HG03139 (cell line): Measurements from ENCODE around the gene PCSK5.

Experiments
- ATAC-seq: cut with Tn5 transposase; IDR thresholded peaks from one replicate; pipeline ENCODE4 v1.9.1; 2021; ENCODE audit not compliant: unreplicated experiment

PCSK5 gene

DNA sequence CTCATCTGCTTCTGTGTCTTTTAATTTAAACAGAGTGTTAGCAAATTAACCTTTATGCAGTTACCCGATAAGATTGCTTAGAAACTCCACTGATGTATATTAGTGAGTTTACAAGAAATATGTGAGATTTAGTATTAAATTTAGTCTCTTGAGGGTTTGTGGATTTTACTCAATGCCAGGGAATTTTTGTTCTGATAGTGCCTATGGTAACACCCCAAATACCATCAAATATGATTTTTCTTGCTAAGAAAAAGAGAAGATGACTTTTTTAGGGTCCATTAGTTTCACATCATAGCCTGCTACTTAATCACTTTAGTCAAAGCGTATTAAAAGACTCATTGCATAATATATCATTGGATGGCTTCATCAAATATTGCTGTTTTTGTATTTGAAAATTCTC lies 224.9 kb downstream of the PCSK5 start:
- ATAC-seq = no peak

DNA sequence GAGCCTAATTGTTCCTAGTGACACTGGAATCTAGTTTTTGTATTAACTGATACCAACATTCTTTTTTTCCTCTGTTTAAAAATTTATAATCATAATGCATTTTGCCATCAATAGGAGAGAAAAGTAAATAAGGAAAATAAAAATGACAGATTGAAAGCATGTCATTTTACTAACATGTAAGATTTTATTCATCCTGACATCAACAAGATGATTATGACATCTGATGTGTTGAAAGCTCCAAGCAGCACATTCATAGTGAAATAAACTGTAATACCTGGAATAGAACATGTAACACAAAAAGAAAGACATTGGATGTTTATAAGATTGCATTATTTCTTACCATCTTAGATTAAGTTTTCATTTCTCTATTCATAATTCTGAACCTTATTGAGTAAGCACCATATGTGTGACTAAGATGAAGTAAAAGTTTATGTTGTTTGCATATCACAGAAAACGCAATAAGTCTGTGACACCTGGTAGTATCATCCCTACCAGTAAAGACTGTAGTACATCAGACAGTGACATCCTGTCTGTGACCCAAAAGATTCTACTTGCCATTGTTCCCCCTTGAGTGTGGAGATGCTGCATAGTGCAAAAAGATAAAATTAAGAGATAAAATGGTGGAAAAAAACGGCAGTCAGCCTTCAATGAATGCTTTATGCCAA lies 225.6 kb downstream of the PCSK5 start:
- ATAC-seq = no peak

DNA sequence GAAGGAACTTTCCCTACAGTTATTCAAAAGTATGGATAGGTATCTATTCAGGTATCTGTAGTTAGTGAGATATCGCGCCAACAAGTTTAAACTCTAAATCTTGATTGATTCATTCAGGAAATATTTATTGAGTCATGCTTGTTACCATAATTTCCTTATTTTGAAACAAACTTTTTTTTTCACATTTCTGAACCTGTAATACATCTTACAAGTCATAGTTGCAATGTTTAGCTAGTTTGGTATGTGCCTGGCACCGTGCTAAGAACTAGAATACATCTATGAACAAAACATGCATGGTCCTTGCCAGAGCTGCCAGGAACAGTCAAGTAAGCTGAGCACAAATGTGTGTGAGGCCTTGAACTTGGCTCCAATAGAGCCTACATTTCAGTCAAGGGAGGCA lies 226.4 kb downstream of the PCSK5 start:
- no peak for ATAC-seq

DNA sequence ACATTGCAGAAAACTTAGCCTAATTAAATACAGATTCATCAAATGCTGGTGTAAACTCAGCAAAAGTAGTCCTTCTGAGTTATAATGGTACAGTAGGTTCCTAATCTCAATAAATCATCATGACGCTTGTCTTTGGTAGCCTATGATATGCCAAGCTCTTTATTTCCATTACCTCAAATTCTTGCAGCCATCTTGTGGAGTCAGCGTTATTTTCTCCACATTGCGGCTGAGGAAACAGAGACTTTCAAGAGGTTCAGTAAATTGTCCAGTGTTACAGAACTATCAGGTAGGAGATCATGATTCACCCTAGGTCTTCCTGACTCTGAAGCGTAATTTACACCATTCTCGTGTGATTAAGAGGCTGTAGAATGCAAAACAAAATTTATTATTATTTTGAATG lies 237.2 kb downstream of the PCSK5 start:
- no peak for ATAC-seq

DNA sequence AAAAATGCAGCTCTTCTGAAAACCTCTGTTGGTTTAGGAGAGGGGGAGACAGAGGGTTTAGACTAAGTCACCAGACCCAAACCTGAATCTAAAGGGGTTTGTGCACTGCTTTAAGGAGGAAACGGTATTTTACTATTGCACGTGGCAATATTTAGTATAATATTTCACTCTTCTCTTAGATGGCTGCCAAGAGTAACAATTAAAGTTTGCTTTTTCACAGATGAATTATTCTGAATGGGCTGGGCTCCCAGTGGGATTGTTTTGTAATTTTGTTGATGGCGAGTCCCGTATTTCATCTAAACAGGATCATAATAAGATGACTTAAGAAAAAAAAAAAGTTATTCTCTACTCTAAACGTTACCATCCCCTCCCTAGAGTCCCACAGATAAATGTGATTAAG lies 245.4 kb downstream of the PCSK5 start:
- no peak for ATAC-seq

DNA sequence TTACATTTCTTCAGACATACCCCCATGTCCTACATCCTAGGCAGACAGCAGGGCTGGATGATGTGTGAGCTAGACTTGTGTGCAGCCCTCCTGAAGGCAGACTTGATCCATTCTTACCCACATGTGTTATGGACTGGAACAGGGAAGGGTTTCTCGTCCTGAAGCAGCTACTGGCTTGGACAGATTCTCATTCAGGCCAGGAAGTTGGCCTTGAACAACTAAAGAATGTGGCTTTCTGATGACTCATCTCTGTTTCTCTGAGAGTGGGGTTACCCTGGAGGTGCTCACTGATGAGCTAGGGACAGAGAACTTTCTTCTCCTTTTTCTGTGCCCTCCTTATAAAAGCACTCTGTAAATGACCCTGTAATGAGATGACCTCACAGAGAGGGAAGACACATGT lies 246.5 kb downstream of the PCSK5 start:
- no peak for ATAC-seq

DNA sequence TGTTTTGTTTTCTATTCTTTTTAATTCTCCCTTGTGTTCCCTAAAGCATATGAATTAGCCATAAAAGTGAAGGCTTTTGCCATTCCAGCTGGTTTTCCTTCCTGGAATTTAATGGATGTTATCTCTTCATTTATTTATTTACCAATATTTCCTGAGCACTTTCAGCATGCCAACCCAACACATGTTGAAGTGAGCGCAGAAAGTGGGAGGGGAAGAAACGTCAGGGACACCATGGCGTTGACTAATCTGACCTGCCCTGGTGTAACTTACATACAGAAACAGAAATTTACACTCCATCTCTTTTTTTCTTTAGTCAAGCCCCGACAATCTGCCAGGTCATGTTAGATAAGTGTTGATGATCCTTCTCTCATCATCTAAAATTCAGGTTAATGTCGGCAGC lies 247.5 kb downstream of the PCSK5 start:
- ATAC-seq = no peak

DNA sequence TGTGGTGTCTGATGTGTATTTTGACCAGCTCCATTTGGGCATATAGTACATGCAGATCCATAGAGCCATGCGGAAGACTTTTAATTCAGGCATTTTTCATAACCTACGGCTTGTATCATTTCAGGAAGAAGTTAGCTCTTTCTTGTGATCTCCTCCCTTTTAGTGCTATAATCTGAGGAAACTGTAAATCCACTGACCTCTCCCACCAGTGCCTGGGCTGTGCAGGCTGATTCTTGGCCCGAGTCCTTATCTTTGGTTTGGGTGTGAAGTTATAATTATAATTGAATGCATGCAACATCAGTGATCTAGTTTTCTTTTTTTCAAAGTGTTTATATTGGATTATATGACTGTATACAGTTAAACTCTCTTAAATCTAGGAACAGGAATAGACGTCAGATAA lies 247.9 kb downstream of the PCSK5 start:
- no peak for ATAC-seq

DNA sequence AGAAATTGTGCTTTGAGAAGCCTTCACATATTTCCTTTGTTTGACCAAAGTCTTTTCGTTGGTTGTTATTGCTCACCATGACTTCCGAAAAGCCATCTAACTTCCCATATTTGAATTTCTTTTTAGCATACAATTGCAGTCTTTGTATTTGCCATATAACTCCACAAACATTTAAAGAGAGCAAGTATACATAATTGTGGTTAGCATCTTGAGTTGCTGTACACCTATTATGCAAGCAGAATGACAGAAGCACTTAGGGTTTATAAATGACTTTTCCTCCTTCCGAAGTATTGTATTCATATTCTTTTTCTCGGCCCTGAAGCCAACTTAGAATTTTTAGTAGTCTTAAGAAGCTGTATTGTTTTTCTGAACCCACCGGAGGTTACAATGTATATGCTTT lies 253.4 kb downstream of the PCSK5 start:
- ATAC-seq = no peak

DNA sequence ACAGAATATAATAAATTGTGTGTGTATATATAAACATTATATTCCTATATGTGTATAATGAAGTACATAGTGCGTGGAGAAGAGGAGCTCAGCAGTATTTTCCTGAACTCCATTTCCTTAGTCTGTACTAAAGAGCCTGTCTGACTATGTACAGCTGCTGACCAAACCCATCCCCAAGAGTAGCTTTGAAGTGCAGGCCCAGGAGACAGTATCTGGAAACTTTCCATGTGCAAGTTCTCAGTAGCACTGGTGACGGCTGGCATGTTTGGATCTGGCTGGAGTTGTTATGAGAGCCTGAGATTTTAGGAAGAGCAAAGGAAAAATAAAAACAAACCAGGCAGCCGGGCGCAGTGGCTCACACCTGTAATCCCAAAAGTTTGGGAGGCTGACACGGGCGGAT lies 259.5 kb downstream of the PCSK5 start:
- no peak for ATAC-seq

DNA sequence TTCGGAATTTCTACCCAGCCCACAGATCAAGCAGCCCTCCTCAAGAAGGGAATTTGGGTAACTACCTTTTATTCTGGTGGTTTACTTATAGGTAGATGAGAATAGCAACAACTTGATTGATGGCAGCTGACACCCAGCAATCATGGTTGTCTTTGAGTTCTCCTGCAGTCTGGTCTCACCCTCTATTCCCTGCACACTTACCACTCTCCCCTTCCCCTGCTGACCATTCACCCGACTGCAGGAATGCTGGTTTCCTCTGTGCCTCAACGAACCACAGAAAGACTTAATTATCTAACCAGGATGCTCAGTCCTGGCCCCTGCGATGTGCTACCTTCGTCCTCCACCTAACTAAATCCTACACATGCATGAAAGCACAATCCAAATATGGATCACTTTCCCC lies 260.8 kb downstream of the PCSK5 start:
- ATAC-seq = no peak

DNA sequence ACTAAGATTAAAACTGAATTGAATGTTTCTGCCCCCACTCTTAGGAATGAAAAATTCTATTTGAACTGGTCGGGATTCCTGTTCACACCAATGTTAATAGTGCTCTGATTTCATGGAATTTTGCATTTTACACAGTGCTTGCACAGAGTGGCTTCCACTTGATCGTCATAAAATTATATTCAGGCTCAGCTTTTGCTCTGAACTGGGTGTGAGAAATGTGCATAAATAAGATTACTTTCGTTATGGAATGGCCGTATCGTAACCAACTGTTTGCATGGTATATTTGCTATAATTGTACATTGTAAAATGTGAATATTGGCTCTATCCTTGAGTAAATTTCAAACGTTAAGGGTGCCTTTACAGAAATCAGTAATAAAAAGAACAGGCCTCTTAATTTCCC lies 262.9 kb downstream of the PCSK5 start:
- ATAC-seq = no peak

DNA sequence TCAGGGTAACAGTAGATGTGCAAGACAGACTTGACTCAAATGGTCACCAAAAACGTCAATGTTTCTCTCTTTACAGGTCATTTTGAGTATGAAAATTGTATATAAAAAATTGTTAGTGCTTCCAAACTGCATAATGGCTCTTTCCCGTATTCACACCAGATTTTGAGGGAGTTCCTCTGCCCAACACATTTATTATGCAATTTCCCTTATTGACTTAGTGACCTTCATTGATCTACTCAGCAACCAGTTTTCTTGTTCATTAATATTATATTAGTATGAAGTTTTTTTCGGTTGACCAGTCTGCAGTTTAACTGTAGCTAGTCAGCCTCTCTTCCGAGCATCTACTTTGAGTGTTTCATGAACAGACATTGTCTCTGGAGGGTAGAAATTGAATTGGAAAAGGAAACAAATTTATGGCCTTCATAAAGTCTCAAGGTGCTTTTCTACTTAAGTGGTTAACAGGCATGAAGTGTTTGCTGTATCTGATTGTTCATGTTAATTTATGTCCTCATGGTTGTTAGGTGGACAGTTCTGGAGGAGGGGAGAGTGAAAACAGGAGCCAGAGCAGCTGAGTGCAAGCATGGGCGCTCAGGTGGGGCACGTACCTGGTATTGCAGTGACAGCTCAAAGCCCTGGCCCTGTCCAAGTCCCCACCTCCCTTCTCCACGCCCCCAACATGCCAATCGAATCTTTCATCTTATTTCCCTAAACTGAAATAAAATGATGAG lies 263.6 kb downstream of the PCSK5 start:
- ATAC-seq = no peak

DNA sequence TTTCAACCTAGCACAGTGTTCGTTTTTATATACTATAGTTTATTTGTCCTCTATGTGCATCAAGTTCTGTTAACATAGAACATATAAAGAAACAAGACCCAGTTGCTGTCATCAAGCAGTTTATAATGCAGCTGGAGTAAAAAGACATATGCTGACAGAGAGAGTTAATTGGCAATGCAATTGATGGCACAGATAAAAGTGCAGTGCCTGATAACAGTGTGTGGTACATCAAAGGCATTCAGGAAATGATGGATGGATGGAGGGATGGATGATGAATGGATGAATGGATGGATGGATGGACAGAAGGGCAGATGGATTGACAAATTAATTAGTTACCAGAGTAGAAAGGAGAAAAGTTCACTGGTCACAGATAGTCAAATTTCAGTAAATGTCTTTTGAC lies 264.9 kb downstream of the PCSK5 start:
- no peak for ATAC-seq

DNA sequence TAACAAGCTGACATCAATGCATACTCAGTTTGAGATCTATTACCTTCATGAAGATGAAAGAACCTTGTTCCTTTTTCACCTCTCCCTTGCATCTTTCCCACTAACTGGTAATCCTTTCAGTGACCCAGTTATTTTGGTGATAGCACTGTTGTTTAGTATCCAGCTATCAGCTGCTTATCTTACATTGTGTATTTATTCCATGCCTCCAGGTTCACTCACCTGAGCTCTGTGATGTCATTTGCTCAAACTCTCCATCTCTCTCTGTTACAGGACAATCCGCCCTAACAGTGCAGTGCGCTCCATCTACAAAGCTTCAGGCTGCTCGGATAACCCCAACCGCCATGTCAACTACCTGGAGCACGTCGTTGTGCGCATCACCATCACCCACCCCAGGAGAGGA lies 268.2 kb downstream of the PCSK5 start:
- no peak for ATAC-seq

DNA sequence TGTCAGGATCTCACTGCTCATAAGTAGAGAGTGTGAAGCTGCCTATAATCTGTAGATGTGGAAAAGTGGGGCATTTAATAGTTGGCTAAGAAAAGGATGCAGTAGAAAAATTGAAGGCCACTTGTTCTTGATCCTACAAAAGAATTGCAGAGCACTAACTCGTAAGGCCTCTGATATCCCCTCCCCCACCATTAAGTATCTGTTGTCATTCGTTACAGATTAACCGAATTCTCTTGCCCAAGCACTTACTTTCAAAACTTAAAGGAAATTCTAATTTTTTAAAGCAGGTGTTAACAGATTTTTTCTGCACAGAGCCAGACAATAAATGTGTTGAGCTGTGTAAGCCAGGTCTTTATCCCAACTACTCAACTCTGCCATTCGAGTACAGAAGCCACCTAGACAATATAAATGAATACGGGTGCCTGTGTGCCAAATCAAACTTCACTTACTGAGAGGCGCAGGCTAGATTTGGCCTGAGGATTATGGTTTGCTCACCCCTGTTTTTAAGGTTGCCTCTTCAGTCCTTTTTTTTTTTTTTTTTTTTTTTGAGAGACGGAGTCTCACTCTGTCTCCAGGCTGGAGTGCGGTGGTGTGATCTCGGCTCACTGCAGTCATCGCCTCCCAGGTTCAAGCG lies 268.9 kb downstream of the PCSK5 start:
- ATAC-seq = no peak

DNA sequence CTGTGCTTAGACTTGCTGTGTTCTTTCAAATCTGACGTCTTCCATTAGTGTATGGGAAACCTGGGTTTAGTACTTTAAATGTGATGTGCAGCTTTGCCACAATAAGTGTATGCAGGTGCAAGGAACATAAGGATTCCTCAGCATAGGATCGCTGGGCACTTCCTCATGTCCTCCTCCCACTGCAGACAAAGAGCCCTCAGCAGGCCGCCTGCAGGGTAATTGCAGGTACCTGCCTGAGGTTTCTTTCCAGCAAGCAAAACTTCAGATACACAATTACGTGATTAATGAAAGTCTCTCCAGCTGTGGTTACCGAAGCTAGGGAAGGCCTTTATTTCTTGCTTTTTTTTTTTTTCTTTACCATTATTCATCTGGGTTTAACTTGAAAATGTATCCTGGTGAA lies 270.6 kb downstream of the PCSK5 start:
- no peak for ATAC-seq

DNA sequence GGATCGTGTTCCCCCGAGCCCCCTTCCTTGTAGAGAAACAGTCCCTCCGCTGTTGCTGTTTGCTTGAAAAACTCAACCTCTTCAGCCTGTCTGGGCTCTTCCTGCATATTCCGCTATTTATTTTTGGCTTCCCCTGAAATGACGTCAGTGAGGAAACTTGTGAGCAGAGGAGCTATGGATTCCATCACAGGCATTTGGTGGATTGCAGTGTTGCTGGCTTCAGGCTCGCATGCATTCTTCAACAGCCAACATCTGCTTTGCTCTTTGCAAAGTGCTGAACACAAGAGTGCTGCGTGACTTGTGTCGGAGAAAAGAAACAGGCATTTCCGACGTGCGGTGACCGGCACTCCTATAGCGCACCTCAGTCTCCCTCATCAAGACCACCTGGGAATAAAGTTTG lies 271.1 kb downstream of the PCSK5 start:
- no peak for ATAC-seq

DNA sequence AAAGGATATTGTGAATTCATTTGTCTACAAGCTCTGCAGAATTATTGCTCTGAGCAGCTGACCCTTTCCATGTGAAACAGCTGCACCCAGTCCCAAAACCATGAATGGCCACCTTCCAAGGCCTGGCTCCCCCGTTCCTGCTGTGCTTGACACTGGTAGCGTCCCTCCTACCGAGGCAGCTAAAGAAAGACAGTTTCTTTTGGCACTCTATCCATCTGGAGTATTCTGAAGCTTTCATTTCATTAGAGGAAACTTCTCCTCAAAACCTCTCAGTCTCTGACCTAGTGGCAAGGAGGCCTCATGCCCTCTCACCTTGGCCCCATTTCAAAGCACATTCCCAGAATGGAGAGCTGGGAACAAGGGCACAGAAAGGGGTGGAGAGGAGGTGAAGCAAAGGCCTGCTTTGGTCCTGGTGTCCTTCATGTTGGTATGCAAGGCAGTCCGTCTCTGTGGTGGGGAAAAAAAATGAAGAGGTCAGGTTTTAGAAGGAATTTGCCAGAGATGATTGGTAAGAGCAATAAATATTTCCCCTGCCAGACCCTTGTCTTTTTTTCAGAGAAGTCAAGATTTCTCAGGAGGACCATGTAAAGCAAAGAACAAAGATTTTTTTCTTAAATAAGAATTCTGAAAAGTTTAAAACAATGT lies 271.7 kb downstream of the PCSK5 start:
- no peak for ATAC-seq

DNA sequence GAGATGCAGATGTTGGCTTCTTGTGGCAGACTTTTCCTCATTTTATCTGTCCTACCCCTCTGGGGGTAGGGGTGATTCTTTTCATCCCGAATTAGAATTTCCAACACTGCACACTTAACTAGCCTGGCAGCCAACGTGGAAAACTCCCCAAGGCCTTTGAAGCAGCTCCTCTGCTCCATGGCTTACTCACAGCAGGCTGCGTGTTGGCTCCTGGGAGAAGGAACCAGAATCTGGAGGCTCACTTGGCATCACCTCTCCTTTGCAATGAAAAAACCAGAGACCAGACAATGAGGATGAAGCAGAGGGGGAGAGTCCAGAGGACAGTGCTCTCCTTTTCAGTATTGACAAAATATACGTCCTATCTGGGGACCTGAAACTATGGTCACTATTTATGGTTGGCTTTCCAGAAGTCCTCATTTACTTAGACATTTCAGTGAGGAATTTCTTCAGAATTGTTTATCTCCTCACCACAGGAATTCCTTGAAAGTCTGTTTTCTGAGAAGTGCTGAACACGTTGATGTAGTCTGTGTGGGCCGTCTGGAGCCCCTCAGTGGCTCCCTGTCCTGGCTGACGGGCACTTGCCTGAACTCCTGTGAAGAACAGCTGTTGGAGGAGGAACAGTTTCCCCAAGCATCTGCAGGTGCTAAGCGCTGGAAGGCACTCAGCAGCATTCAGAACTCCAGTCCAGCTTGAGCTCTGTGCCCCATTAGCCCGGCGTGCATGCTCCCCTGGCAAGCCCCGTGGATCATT lies 272.5 kb downstream of the PCSK5 start:
- ATAC-seq = no peak

DNA sequence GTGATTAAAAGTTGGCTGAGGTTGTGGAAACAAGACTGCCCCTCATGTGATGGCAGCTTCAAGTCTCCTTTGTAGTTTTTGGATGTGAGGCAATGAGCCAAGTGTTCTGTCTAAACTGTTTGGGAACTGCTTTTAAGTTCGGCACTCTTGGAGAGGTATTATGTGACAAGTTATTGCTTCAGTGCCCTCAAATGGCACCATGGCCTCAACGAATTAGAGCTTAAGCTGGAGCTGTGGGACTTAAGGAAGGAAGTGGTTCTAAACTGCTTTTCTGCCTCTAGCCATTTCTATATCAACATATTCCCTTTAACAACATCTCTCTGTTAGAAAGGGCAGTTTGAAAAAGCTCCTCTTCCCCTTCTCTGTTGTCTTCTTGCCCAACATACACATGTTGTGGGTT lies 276.1 kb downstream of the PCSK5 start:
- ATAC-seq = no peak
